Stimulated activated CD8-positive, alpha-beta memory T cell treated with anti-CD3 and anti-CD28 coated beads, Interleukin-12 subunit alpha, Interleukin-12 subunit beta, amount 100 ng/mL, for 24 hours (primary cell): ENCODE data around the gene DHDDS.
A peak's percentile ranks its signal among the peaks of the same experiment; 100 is the strongest.
"Not testable (repeated sequence)": the region's sequence is repeated elsewhere in the genome, so short reads cannot be mapped to it uniquely, and the experiment has no call there.

Source experiments
- DNase-seq: peaks from one replicate; pipeline ENCODE4 v3.0.0-alpha.2; 2020; ENCODE audit errors: extremely low read depth

Gene DHDDS

DNA sequence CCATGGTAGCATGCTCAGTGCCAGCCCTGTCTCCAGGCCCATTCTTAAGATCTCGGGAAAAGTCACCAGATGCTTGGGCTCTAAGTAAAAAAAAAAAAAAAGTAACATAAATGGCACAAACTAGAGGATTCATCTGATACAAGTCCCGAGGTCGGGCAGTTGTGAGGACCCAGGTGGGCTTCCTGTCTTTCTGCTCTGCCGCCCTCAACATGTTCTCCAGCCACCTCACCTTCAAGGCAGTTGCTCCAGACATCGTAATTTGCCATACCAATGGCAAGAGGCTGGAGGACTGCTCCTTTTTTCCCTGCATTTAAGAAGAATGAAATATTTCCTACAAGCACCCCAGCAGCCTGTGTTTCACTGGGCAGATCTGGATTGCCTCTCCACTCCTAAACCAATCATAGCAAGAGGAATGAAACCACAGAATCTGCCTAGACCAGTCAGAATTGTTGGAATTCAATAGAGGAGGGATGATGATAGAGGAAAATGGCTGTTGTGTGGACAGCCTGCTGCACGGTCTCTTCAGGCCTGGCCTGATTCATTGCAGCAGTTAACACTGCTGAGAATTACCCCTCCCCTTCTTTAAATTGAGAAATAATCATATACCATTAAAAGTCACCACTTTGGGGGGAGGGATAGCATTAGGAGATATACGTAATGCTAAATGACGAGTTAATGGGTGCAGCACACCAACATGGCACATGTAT, 45.5 kb downstream of the DHDDS start:
- no peak for DNase-seq

DNA sequence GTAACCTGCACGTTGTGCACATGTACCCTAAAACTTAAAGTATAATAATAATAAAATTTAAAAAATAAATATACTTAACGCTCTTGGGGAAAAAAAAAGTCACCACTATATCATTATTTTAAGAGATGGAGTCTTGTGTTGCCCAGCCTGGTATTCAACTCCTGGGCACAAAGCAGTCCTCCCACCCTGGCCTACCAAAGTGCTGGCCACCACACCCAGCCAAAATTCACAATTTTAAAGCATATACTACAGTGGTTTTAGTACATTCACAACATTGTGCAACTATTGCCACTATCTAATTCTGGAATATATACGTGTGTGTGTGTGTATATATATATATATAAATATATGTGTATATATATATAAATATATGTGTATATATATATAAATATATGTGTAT, 46.0 kb downstream of the DHDDS start:
- DNase-seq: no peak

DNA sequence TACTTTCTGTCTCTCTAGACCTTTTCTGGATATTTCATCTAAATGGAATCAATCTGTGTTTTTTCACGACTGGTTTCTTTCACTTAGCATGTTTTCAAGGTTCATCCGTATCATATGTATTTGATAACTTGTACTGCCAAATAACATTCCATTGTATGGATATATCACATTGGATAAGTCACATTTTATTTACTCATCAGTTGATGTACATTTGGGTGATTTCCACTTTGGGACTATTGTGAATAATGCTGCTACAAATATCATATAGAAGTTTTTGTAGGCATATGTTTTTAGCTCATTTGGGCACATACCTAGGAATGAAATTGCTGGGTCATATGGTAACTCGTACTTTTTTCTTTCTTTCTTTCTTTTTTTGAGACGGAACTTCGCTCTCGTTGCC, 46.9 kb downstream of the DHDDS start:
- DNase-seq: no peak

DNA sequence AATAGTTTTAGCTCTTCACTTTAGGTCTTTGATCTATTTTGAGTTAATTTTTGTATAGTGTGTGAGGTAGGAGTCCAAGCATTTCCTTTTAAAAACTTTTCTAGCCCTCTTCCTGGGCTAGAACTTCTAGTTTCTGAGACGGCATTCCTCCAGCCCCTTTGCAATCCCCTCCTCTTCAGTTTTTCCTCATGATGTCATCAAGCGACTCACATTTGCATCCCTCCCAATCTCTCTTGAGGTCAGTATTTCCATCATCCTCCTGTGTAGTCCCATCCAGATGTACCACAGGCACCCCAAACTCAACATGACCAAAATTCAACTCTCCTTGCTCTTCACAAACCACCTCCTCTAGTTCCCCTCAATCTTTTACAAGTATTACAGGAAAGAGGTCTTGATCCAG, 50.8 kb downstream of the DHDDS start:
- no peak for DNase-seq

DNA sequence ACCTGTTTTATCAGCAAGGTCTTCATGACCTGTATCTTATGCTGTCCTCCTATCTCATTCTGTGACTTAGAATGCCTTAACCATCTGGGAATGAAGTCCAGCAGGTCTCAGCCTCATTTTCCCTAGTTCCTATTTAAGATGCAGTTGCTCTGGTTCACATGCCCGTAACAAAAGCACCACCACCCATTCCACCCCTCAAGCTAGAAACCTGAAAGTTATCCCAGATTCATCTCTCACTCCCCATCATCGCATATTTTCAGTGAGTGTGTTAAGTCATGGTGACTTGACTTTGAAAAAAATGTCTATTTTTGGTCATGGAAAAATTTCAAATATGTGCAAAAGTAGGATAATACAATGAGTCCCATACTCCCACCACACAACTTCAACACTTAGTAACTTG, 51.9 kb downstream of the DHDDS start:
- no peak for DNase-seq

DNA sequence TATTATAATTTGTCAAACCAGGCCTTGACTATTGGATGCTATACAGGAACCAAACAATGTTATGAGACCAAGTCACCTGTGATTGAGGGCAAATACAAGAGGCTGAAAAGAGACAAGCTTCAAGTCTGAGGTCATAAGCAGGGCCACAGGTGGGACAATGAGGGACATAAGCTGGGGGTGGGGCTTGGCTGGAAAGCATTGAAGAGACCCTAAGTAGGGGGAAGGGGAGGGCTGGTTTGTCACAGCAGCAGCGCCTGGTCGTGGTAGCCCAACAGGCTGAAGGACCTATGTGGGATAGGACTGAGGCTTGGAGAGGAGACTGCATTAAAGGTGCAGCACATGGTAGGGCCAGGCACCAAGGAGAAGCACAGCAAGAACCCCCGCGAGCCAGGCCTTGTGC, 58.0 kb downstream of the DHDDS start:
- DNase-seq: no peak

DNA sequence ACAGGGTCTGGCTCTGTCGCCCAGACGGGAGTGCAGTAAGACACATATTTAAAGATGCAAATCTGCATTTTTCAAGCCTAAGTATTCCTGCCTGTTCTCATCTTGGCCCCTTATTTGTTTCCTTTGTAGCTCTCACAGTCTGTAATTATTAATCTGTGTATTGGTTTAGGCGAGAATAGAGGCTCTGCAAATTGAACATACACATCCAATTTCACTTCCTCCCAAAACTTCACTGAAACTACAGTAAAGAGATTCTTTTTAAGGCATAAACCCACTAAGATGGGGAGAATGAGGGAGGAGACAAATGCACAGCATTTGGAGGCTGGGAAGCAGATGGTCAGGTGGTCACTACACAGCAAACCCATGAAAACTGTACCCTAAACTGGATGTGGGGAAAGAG, 61.1 kb downstream of the DHDDS start:
- no peak for DNase-seq

DNA sequence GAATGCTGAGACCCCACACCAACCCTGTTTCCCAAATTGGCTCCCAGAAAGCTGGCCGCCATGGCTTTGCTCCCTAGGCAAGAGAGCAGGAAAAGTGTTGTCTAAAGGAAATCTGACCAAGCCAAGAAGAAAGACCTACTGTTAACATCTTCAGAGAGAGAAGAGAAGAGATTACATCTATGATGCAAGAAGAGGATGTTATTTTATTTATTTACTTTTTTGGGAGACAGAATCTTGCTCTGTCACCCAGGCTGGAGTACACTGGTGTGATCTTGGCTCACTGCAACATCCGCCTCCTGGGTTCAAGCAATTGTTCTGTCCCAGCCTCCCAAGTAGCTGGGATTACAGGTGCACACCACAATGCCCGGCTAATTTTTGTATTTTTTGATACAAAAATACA, 61.8 kb downstream of the DHDDS start:
- DNase-seq: no peak

DNA sequence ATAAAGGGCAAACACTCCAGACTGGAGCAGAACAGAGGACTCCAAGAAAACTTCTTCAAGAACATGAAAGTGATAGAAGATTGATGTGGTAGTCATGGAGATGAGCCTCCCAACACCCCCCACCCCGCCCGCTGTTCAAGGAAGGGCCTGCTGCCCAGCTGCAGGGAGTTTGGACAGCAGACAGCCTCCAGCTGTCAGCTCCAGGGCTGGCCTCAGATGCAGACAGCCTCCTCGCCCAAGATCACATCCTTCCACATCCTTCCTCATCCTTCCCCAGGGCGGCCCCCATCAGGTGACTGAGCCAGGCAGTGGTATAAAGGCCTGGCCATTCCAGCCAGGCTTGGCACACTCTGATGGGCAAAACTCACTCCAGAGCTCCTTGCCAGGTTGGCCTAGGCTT, 64.7 kb downstream of the DHDDS start:
- DNase-seq: no peak

DNA sequence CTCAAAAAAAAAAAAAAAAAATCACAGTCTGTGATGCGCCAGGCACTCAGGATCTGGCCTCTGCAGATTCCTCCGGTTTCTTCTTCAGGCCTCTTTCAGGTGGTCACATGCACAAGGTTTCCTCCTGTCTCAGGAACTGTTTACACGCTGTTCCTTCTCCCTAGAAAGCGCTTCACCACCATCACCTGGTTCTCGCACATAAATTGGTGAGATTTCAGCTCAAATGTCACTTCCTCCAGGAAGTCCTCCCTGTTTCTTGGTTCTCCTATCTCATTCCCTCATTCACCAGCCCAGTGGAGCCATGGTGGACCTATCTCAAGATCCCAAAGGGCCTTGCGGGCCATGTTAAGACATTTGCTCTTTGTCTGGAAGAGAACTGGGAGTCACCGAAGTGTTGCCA, 66.8 kb downstream of the DHDDS start:
- DNase-seq: no peak

DNA sequence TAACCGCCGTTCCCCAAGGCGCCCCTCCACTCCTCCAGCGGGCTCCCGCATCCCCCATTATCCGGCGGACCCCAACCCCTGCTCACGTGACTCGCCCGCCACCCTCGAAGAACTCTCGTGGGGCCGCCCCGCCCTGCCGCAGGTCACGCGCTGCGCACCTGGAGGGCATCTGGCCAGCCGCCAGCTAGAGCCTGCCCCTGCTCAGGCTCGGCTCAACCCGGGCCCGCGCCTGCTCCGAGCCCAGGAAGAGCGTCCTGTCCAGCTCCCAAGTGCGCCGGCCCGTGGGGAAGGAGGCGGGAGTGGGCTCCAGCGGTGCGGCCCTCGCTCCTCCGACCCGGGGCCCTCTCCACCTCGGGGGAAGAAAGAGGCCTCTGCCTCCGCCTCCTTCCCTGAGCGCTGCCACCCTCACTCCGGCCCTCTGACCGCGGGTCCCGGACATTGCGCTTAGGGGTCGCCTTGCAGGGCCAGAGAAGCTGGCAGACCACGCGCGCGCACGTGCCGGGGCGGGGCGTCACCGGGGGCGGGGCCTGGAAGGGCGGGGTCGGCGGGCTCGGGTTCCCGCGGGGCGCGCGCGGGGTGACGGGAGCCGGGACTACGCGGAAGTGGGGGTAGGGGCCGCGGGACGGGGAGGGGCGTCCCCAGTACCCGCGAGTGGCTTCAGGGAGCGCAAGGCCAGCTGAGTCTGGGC, 68.5 kb downstream of the DHDDS start:
- DNase-seq: peak; percentile 81

DNA sequence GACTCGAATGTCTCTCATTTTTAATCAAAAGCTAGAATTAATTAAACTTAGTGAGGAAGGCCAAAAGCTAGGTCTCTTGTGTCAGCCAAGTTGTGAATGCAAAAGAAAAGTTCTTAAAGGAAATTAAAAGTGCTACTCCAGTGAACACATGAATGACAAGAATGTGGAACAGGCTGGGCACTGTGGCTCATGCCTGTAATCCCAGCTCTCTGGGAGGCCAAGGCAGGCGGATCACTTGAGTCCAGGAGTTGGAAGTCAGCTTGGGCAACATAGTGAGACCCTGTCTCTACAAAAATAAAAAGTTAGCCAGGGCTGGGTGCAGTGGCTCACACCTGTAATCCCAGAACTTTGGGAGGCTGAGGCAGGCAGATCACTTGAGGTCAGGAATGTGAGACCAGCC, 78.6 kb downstream of the DHDDS start:
- not testable (repeated sequence) for DNase-seq

DNA sequence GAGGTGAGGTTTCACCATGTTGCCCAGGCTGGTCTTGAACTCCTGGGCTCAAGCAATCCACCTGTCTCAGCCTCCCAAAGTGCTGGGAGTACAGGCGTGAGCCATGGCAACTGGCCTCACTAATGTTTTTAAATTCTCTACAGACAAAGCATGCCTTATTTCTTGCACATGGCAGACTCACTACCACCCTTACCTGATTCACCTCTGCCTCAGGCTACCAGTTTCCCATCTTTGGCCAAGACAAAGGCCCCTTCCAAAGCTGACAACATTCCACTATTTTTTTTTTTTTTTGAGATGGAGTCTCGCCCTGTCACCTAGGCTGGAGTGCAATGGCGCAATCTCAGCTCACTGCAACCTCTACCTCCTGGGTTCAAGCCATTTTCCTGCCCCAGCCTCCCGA, 83.7 kb downstream of the DHDDS start:
- DNase-seq: not testable (repeated sequence)

DNA sequence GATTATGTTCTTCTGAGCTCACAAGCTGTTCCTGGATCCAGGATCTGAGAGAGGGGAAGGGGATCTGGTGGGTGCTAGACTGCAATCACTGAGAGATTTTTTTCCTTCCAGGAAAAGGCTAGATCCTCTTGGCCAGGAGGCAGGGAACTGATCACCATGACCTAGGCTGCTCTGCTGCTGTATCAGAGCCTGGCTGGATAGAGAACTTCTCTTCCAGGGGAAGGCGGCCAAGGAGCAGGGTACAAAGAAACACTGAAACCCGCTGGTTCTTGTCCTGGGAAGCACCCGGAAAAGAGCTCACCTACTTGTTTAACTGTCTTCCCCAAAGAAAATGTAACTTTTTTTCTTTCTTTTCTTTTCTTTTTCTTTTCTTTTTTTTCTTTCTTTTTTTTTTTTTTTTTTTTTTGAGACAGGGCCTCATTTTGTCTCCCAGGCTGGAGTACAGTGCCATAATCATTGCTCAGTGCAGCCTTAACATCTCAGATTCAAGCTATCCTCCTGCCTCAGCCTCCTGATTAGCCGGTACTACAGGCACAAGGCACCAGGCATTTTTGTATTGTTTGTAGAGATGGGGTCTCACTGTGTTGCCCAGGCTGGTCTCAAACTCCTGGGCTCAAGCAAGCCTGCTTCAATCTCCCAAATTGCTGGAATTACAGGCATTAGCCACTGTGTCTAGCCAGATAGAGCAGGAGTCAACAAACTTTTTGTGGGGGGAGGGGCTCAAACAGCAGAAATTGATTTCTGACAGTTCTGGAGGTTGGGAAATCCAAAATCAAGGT, 85.1 kb downstream of the DHDDS start:
- no peak for DNase-seq

DNA sequence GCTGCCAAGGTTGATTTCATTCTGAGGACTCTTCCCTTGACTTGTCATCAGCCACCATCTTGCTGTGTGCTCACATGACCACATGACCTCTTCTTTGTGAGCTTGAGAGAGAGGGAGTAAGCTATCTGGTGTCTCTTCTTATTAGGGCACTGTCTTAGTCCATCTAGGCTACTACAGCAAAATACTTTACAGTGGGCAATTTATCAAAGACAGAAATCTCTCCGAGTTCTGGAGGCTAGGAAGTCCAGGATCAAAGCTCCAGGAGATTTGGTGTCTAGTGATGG, 85.6 kb downstream of the DHDDS start:
- no peak for DNase-seq

DNA sequence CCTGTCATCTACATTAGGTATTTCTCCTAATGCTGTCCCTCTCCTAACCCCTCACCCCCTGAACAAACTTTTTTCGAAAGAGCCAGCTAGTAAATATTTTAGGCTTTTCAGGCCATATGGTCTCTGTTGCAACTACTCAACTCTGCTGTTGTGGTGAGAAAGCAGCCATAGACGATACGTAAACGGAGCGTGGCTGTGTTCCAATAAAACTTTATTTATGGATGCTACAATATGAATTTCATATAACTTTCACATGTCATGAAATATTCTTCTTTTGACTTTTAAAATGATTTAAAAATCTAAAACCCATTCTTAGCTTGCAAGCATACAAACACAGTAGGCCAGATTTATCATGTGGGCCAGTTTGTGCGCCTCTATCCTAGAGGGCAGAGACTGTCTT, 86.2 kb downstream of the DHDDS start:
- DNase-seq: no peak

DNA sequence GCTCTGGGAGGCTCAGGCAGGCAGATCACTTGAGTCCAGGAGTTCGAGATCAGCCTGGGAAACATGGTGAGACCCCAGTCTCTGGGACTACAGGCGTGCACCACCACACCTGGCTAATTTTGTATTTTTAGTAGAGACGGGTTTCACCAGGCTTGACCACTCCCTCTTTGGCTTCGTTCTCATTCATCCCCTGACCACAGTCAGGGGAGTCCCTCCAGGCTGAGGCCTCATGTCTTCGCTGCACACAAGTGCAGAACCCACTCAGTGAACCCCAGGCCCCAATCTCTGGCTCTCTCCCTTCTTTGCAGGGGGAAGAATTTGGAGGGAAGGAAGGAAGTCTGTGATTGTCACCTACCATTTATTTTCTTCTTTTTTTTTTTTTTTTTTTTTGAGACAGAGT, 88.2 kb downstream of the DHDDS start:
- no peak for DNase-seq
